Liver (tissue), 9 donors: ENCODE data around the gene LRP11. TPM values are rescaled to one million over a fixed set of nuclear protein-coding genes. Genes with fewer than 3 reads are reported as not detected.

Source experiments
- DNase-seq: peaks from one replicate; pipeline ENCODE4 v3.0.0-alpha.2; 2017; ENCODE audit warnings: low spot score
- H3K27ac ChIP-seq, 2 donors: one replicate each; pipeline ENCODE4 v1.7.0; 2013; ENCODE audit warnings: inconsistent platforms in 2 of 2, low read length in 2 of 2, control low read depth in 1 of 2, low read depth in 1 of 2, mild to moderate bottlenecking in 1 of 2
- H3K27me3 ChIP-seq, 4 donors: one replicate each; pipeline versions ENCODE4 v1.6.1 to v1.7.0; 2013; ENCODE audit warnings: low read length in 3 of 4, inconsistent platforms in 1 of 4, mild to moderate bottlenecking in 1 of 4, moderate library complexity in 1 of 4; ENCODE audit not compliant: control insufficient read depth in 4 of 4, insufficient read depth in 4 of 4
- H3K36me3 ChIP-seq, 4 donors: one replicate each; pipeline versions ENCODE4 v1.6.1 to v1.7.0; 2013; ENCODE audit warnings: low read length in 3 of 4, mild to moderate bottlenecking in 3 of 4, low read depth in 1 of 4, moderate library complexity in 1 of 4; ENCODE audit not compliant: control insufficient read depth in 4 of 4, insufficient read depth in 3 of 4
- H3K4me1 ChIP-seq, 4 donors: one replicate each; pipeline versions ENCODE4 v1.6.1 to v1.7.0; 2013; ENCODE audit warnings: low read length in 3 of 4, mild to moderate bottlenecking in 3 of 4, moderate library complexity in 1 of 4; ENCODE audit not compliant: control insufficient read depth in 4 of 4, insufficient read depth in 4 of 4
- H3K4me3 ChIP-seq, 3 donors: one replicate each; pipeline versions ENCODE4 v1.6.1 to v1.7.0; 2013; ENCODE audit warnings: low read length in 3 of 3, control low read depth in 1 of 3, low read depth in 1 of 3, mild to moderate bottlenecking in 1 of 3
- H3K9ac ChIP-seq, 2 donors: one replicate each; pipeline ENCODE4 v1.7.0; 2013; ENCODE audit warnings: low read length in 2 of 2, mild to moderate bottlenecking in 2 of 2, moderate library complexity in 2 of 2, control low read depth in 1 of 2, low read depth in 1 of 2
- H3K9me3 ChIP-seq, 4 donors: one replicate each; pipeline versions ENCODE4 v1.6.1 to v1.7.0; 2013; ENCODE audit warnings: low read length in 3 of 4; ENCODE audit not compliant: control insufficient read depth in 4 of 4
- ATF3 ChIP-seq: IDR thresholded peaks from 2 replicates; pipeline ENCODE4 v1.6.1; 2016; ENCODE audit warnings: antibody characterized with exemption
- CTCF ChIP-seq: fragments of 150-350 bp; IDR thresholded peaks from 2 replicates; pipeline ENCODE4 v1.5.1; 2017; ENCODE audit warnings: improper control_type of control experiment, low read depth, low read length; ENCODE audit not compliant: missing input control
- EGR1 ChIP-seq, 2 donors: IDR thresholded peaks; 2 replicates each; pipeline ENCODE4 v1.6.1; 2016 to 2018; ENCODE audit warnings: antibody characterized with exemption in 2 of 2, low read depth in 2 of 2
- FOXA1 ChIP-seq: IDR thresholded peaks from 2 replicates; pipeline ENCODE4 v1.6.1; 2016; ENCODE audit warnings: antibody characterized with exemption
- FOXA2 ChIP-seq: IDR thresholded peaks from 2 replicates; pipeline ENCODE4 v1.6.1; 2016; ENCODE audit warnings: antibody characterized with exemption
- GABPA ChIP-seq, 2 donors: IDR thresholded peaks in 1 of 2; conservative IDR thresholded peaks in 1 of 2; 2 replicates each; pipeline ENCODE4 v1.6.1; 2016; ENCODE audit warnings: antibody characterized with exemption in 2 of 2, mild to moderate bottlenecking in 1 of 2, moderate library complexity in 1 of 2
- HNF4A ChIP-seq, 2 donors: conservative IDR thresholded peaks; 2 replicates each; pipeline ENCODE4 v1.6.1; 2016; ENCODE audit warnings: antibody characterized with exemption in 2 of 2, mild to moderate bottlenecking in 2 of 2
- HNF4G ChIP-seq: IDR thresholded peaks from 2 replicates; pipeline ENCODE4 v1.6.1; 2016; ENCODE audit warnings: antibody characterized with exemption
- JUND ChIP-seq, 2 donors: IDR thresholded peaks; 2 replicates each; pipeline ENCODE4 v1.6.1; 2016; ENCODE audit warnings: antibody characterized with exemption in 2 of 2
- MAX ChIP-seq: IDR thresholded peaks from 2 replicates; pipeline ENCODE4 v1.6.1; 2016; ENCODE audit warnings: antibody characterized with exemption
- NR2F2 ChIP-seq: IDR thresholded peaks from 2 replicates; pipeline ENCODE4 v1.6.1; 2016; ENCODE audit warnings: antibody characterized with exemption
- RAD21 ChIP-seq, 2 donors: IDR thresholded peaks; 2 replicates each; pipeline ENCODE4 v1.6.1; 2016; ENCODE audit warnings: antibody characterized with exemption in 2 of 2, mild to moderate bottlenecking in 2 of 2
- RXRA ChIP-seq, 2 donors: IDR thresholded peaks; 2 replicates each; pipeline ENCODE4 v1.6.1; 2017 to 2018; ENCODE audit warnings: antibody characterized with exemption in 2 of 2, mild to moderate bottlenecking in 1 of 2
- SP1 ChIP-seq: IDR thresholded peaks from 2 replicates; pipeline ENCODE4 v1.6.1; 2018; ENCODE audit warnings: antibody characterized with exemption, mild to moderate bottlenecking
- YY1 ChIP-seq: IDR thresholded peaks from 2 replicates; pipeline ENCODE4 v1.6.1; 2016; ENCODE audit warnings: antibody characterized with exemption, mild to moderate bottlenecking
- WGBS: extraction: QIAGEN DNeasy Blood & Tissue Kit; methylation state at CpG from one replicate; pipeline ENCODE4 v1.1.7; 2013; 5-methylcytosine and 5-hydroxymethylcytosine counted together
- polyA plus RNA-seq, 2 donors: library from polyadenylated mRNA; stranded (reverse) in 1 of 2; unstranded in 1 of 2; fragments of 200-250 nt in 1 of 2; fragments of >200 nt in 1 of 2; fragmentation: Nextera tagmentation in 1 of 2; extraction: Ambion mirVana in 1 of 2; gene quantifications; one replicate each; pipeline versions ENCODE4 v1.2.1 to v1.2.3, GENCODE V29; 2013 to 2015
- total RNA-seq, 2 donors: library from RNA; depleted of rRNA; stranded (reverse); fragments of >200 nt; gene quantifications; one replicate each; pipeline ENCODE4 v1.2.3, GENCODE V29; 2014
- TF ChIP-seq, protein P1 (sequence below): IDR thresholded peaks from 2 replicates; pipeline ENCODE4 v1.6.1; 2016; ENCODE audit warnings: antibody characterized with exemption, mild to moderate bottlenecking
- donor health status: healthy.
- donor health status: healthy.
- donor health status: healthy.
- donor health status: healthy.
- donor health status: healthy.

The LRP11 gene
- total and polyA plus RNA-seq, 4 donors, result 3.4 to 13.3 (median 6.0) TPM

- WGBS, result 96% methylated on average over 2 of the region's 2 CpGs
- H3K36me3 ChIP-seq, result peaks cover 1 to 13% (median 12%) of the 10 kb centered on the region in 4 donors
These were observed 81.8 kb downstream of the LRP11 start for GRCh38 chr6:149782337-149782736.

GRCh38 chr6:149781715-149782114, 82.4 kb downstream of the LRP11 start:
- TF ChIP-seq GABPA (IDR thresholded peaks at IDR 0.05 in 1 of 2, conservative IDR thresholded peaks at IDR 0.05 in 1 of 2) (no peak), JUND (IDR thresholded peaks at IDR 0.05) (no peak), RXRA (IDR thresholded peaks at IDR 0.05) (no peak), HNF4G (no peak), MAX (no peak), NR2F2 (no peak), CTCF (no peak), RAD21 (IDR thresholded peaks at IDR 0.05) (no peak), EGR1 (IDR thresholded peaks at IDR 0.05; ENCODE audit: low read depth in 2 of 2) (no peak)
- Histone ChIP-seq H3K9me3 (no peaks in the 10 kb centered on the region), H3K9ac (no peak overlapping the region), H3K4me1 (no peaks in the 10 kb centered on the region), H3K27ac (no peak overlapping the region), H3K4me3 (no peak overlapping the region), H3K36me3 (peaks cover 1 to 13% (median 12%) of the 10 kb centered on the region in 4 donors), H3K27me3 (no peaks in the 10 kb centered on the region)
- DNase-seq, result no peak

More at GRCh38 chr6:149782337-149782736, 81.8 kb downstream of the LRP11 start:
- no peaks in the 10 kb centered on the region for H3K4me1 ChIP-seq
- H3K27ac ChIP-seq, result no peak overlapping the region
- TF ChIP-seq FOXA2 (no peak), MAX (no peak), ATF3 (no peak)
- no peaks in the 10 kb centered on the region for H3K9me3 ChIP-seq
- H3K4me3 ChIP-seq, result no peak overlapping the region
- H3K27me3 ChIP-seq, result no peaks in the 10 kb centered on the region
- H3K9ac ChIP-seq, result no peak overlapping the region
- no peak for DNase-seq

GRCh38 chr6:149779644-149779963, 84.6 kb downstream of the LRP11 start:
- WGBS, result 49% methylated on average over 2 of the region's 2 CpGs
- H3K9ac ChIP-seq, result no peak overlapping the region
- H3K27ac ChIP-seq, result no peak overlapping the region
- no peaks in the 10 kb centered on the region for H3K4me1 ChIP-seq
- H3K36me3 ChIP-seq, result peaks cover 1 to 18% (median 13%) of the 10 kb centered on the region in 4 donors
- no peak for DNase-seq
- no peak overlapping the region for H3K4me3 ChIP-seq
- no peak for TF ChIP-seq RXRA (IDR thresholded peaks at IDR 0.05)
- TF ChIP-seq EGR1 (IDR thresholded peaks at IDR 0.05; ENCODE audit: low read depth in 2 of 2), result no peak
- no peak for TF ChIP-seq YY1
- TF ChIP-seq FOXA1, result no peak
- TF ChIP-seq JUND (IDR thresholded peaks at IDR 0.05), result no peak
- no peak for TF ChIP-seq FOXA2
- no peak for TF ChIP-seq HNF4G
- TF ChIP-seq SP1, result no peak
- no peak for TF ChIP-seq NR2F2
- TF ChIP-seq CTCF, result no peak
- TF ChIP-seq HNF4A (conservative IDR thresholded peaks at IDR 0.05), result no peak
- TF ChIP-seq, protein P1, sequence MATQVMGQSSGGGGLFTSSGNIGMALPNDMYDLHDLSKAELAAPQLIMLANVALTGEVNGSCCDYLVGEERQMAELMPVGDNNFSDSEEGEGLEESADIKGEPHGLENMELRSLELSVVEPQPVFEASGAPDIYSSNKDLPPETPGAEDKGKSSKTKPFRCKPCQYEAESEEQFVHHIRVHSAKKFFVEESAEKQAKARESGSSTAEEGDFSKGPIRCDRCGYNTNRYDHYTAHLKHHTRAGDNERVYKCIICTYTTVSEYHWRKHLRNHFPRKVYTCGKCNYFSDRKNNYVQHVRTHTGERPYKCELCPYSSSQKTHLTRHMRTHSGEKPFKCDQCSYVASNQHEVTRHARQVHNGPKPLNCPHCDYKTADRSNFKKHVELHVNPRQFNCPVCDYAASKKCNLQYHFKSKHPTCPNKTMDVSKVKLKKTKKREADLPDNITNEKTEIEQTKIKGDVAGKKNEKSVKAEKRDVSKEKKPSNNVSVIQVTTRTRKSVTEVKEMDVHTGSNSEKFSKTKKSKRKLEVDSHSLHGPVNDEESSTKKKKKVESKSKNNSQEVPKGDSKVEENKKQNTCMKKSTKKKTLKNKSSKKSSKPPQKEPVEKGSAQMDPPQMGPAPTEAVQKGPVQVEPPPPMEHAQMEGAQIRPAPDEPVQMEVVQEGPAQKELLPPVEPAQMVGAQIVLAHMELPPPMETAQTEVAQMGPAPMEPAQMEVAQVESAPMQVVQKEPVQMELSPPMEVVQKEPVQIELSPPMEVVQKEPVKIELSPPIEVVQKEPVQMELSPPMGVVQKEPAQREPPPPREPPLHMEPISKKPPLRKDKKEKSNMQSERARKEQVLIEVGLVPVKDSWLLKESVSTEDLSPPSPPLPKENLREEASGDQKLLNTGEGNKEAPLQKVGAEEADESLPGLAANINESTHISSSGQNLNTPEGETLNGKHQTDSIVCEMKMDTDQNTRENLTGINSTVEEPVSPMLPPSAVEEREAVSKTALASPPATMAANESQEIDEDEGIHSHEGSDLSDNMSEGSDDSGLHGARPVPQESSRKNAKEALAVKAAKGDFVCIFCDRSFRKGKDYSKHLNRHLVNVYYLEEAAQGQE, result no peak
- no peaks in the 10 kb centered on the region for H3K27me3 ChIP-seq
- H3K9me3 ChIP-seq, result no peaks in the 10 kb centered on the region
